ENCODE data around the gene CNPY1. TPM values are rescaled to one million over a fixed set of nuclear protein-coding genes. Genes with fewer than 3 reads are reported as not detected.

The CNPY1 gene
- total RNA-seq, 5 donors from 2014 or later (not counting 1 experiment from before 2014, with no cell fraction given), result not detected

DNA sequence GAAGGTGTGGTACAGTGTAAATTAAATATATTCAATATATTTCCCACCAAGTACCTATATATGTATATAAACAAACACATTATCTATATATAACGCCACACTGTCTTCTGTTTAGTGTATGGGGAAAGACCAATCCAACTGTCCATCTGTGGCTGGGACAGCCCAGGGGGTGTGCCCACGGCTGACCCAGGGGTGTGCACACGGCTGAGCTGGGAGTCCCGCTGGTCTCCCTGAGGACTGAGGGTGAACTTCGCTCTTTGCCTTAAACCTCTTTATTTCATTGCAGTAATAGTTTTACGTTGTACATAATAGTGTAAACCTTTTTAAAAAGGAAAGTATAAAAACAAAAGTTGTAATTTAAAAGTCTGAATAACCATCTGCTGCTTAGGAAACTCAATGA lies 82.2 kb downstream of the CNPY1 start:
- Mint-ChIP-seq H3K4me3 (no peak overlapping the region), H3K27ac (no peak overlapping the region), H3K27me3 (peaks cover 53 to 85% of the 10 kb centered on the region in 2 donors), H3K4me1 (peaks cover 10 to 30% (median 28%) of the 10 kb centered on the region in 3 donors), H3K9me3 (no peaks in the 10 kb centered on the region), H3K36me3 (no peaks in the 10 kb centered on the region)
- WGBS (ENCODE audit: insufficient coverage), result 0% methylated on average over 1 of the region's 6 CpGs
- H3K4me1 ChIP-seq (ENCODE audit: control insufficient read depth in 1 of 2, extremely low read depth in 1 of 2, insufficient read depth in 2 of 2, low read length in 2 of 2), result peaks cover 2 to 39% of the 10 kb centered on the region in 2 experiments
- H3K27ac ChIP-seq (ENCODE audit: low read length), result no peak overlapping the region
- DNase-seq (no peak), ATAC-seq (replicated peaks in 1 of 4) (no peak)
- no peaks in the 10 kb centered on the region for H3K36me3 ChIP-seq (ENCODE audit: control insufficient read depth in 2 of 2, extremely low read depth in 1 of 2, insufficient read depth in 1 of 2, low read length in 1 of 2)
- H3K4me3 ChIP-seq (ENCODE audit: control insufficient read depth in 1 of 2, extremely low read depth in 1 of 2, low read length in 1 of 2), result no peak overlapping the region
- H3K9me3 ChIP-seq, result no peaks in the 10 kb centered on the region
- ChIA-PET CTCF (no interaction called here), POLR2A (no interaction called here)
- H3K27me3 ChIP-seq (replicated peaks in 1 of 2; ENCODE audit: control insufficient read depth in 2 of 2, extremely low read depth in 1 of 2, insufficient read depth in 2 of 2, low read length in 1 of 2), result peaks cover 21 to 94% of the 10 kb centered on the region in 2 experiments

DNA sequence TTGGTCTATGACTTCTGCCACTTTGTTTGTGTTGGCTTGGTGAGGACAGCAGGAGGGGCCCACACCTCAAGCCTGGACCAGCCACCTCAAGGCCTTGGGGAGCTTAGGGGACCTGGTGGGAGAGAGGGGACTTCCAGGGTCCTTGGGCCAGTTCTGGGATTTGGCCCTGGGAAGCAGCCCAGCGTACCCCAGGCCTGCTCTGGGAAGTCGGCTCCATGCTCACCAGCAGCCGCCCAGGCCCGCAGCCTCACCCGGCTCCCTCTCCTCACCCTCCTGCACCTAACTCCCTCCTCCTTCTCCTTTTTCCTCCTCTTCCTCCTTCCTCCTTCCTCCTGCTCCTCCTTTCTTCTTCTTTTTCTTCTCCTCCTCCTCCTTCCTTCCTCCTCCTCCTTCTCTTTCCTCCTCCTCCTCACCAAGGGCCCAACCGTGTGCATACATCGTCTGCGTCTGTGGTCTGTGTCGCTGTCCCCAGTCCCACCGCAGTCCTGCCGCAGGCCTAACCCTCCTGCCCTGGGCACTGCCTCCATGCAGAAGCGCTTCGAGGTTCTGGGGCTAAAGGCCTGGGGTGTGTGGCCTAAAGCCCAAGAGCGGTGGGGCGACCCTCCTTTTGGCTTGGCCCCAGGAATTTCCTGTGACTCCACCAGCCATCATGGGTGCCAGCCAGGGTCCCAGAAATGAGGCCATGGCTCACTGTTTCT lies 83.1 kb downstream of the CNPY1 start:
- ChIA-PET CTCF (interaction anchor here in 1 of 2 donors (0.6 kb wide), 1 partner anchor 138 kb away, joined by 4 read pairs; no protein-coding TSS in a partner anchor), POLR2A (no interaction called here)
- H3K27ac Mint-ChIP-seq, result no peak overlapping the region
- DNase-seq (no peak), ATAC-seq (replicated peaks in 1 of 4) (no peak)
- peaks cover 3 to 40% of the 10 kb centered on the region in 2 experiments for H3K4me1 ChIP-seq (ENCODE audit: control insufficient read depth in 1 of 2, extremely low read depth in 1 of 2, insufficient read depth in 2 of 2, low read length in 2 of 2)
- 20% methylated on average over 14 of the region's 15 CpGs for WGBS (ENCODE audit: insufficient coverage)
- H3K27me3 ChIP-seq (replicated peaks in 1 of 2; ENCODE audit: control insufficient read depth in 2 of 2, extremely low read depth in 1 of 2, insufficient read depth in 2 of 2, low read length in 1 of 2), result peaks cover 23 to 89% of the 10 kb centered on the region in 2 experiments
- H3K4me3 ChIP-seq (ENCODE audit: control insufficient read depth in 1 of 2, extremely low read depth in 1 of 2, low read length in 1 of 2), result no peak overlapping the region
- H3K9me3 Mint-ChIP-seq, result no peaks in the 10 kb centered on the region
- peaks cover 10 to 25% (median 21%) of the 10 kb centered on the region in 3 donors for H3K4me1 Mint-ChIP-seq
- no peaks in the 10 kb centered on the region for H3K36me3 ChIP-seq (ENCODE audit: control insufficient read depth in 2 of 2, extremely low read depth in 1 of 2, insufficient read depth in 1 of 2, low read length in 1 of 2)
- H3K4me3 Mint-ChIP-seq, result no peak overlapping the region
- no peak overlapping the region for H3K27ac ChIP-seq (ENCODE audit: low read length)
- no peaks in the 10 kb centered on the region for H3K9me3 ChIP-seq
- H3K27me3 Mint-ChIP-seq, result peaks cover 45 to 78% of the 10 kb centered on the region in 2 donors
- no peaks in the 10 kb centered on the region for H3K36me3 Mint-ChIP-seq

GRCh38 chr7:155462163-155462735 lies 84.1 kb downstream of the CNPY1 start:
- Mint-ChIP-seq H3K36me3 (no peaks in the 10 kb centered on the region), H3K4me1 (peaks cover 10 to 22% (median 18%) of the 10 kb centered on the region in 3 donors), H3K27me3 (peaks cover 45 to 76% of the 10 kb centered on the region in 2 donors), H3K27ac (peak overlapping the region in 1 of 2 donors; percentile 3), H3K9me3 (no peaks in the 10 kb centered on the region), H3K4me3 (no peak overlapping the region)
- CTCF ChIA-PET, result interaction anchor here in 1 of 2 donors (0.6 kb wide), 1 partner anchor 139 kb away, joined by 4 read pairs; no protein-coding TSS in a partner anchor
- H3K4me3 ChIP-seq (ENCODE audit: control insufficient read depth in 1 of 2, extremely low read depth in 1 of 2, low read length in 1 of 2), result no peak overlapping the region
- WGBS (ENCODE audit: insufficient coverage), result 17% methylated on average over 28 of the region's 33 CpGs
- H3K9me3 ChIP-seq, result no peaks in the 10 kb centered on the region
- H3K36me3 ChIP-seq (ENCODE audit: control insufficient read depth in 2 of 2, extremely low read depth in 1 of 2, insufficient read depth in 1 of 2, low read length in 1 of 2), result no peaks in the 10 kb centered on the region
- peaks cover 22 to 81% of the 10 kb centered on the region in 2 experiments for H3K27me3 ChIP-seq (replicated peaks in 1 of 2; ENCODE audit: control insufficient read depth in 2 of 2, extremely low read depth in 1 of 2, insufficient read depth in 2 of 2, low read length in 1 of 2)
- POLR2A ChIA-PET, result no interaction called here
- ATAC-seq (replicated peaks in 1 of 4), result no peak
- no peak overlapping the region for H3K27ac ChIP-seq (ENCODE audit: low read length)
- DNase-seq, result no peak
- peaks cover 2 to 33% of the 10 kb centered on the region in 2 experiments for H3K4me1 ChIP-seq (ENCODE audit: control insufficient read depth in 1 of 2, extremely low read depth in 1 of 2, insufficient read depth in 2 of 2, low read length in 2 of 2)

DNA sequence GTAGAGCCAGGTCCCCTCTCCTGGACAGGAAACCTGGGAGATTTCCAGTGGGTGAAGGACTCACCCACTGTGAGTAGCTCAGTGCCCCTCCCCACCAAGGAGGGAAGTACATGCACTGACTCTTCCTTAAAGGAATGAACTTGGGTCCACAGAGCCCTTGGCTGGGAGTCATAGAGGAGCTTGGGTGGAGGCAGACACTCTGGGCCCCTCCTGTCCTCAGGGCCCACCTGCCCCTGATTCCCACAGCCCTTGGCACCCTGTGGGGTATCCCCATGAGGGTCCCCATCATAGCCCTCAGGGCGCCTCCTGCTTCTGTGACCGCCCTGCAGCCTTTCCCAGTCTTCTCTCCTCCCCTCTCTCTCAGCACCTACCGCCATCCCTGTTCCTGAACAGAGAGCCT lies 84.7 kb downstream of the CNPY1 start:
- H3K4me3 Mint-ChIP-seq, result no peak overlapping the region
- Histone ChIP-seq H3K4me3 (ENCODE audit: control insufficient read depth in 1 of 2, extremely low read depth in 1 of 2, low read length in 1 of 2) (no peak overlapping the region), H3K9me3 (no peaks in the 10 kb centered on the region), H3K36me3 (ENCODE audit: control insufficient read depth in 2 of 2, extremely low read depth in 1 of 2, insufficient read depth in 1 of 2, low read length in 1 of 2) (no peaks in the 10 kb centered on the region), H3K27me3 (replicated peaks in 1 of 2; ENCODE audit: control insufficient read depth in 2 of 2, extremely low read depth in 1 of 2, insufficient read depth in 2 of 2, low read length in 1 of 2) (peaks cover 24 to 81% of the 10 kb centered on the region in 2 experiments), H3K27ac (ENCODE audit: low read length) (no peak overlapping the region), H3K4me1 (ENCODE audit: control insufficient read depth in 1 of 2, extremely low read depth in 1 of 2, insufficient read depth in 2 of 2, low read length in 2 of 2) (peaks cover 2 to 32% of the 10 kb centered on the region in 2 experiments)
- no peaks in the 10 kb centered on the region for H3K9me3 Mint-ChIP-seq
- ATAC-seq (replicated peaks in 1 of 4) (no peak), DNase-seq (no peak)
- no peaks in the 10 kb centered on the region for H3K36me3 Mint-ChIP-seq
- peaks cover 14 to 24% (median 18%) of the 10 kb centered on the region in 3 donors for H3K4me1 Mint-ChIP-seq
- CTCF ChIA-PET, result no interaction called here
- H3K27ac Mint-ChIP-seq, result no peak overlapping the region
- POLR2A ChIA-PET, result no interaction called here
- WGBS (ENCODE audit: insufficient coverage), result no CpG with 5 or more reads among the region's 3 CpGs
- peaks cover 50 to 77% of the 10 kb centered on the region in 2 donors for H3K27me3 Mint-ChIP-seq

- Histone ChIP-seq H3K27ac (ENCODE audit: low read length) (no peak overlapping the region), H3K36me3 (ENCODE audit: control insufficient read depth in 2 of 2, extremely low read depth in 1 of 2, insufficient read depth in 1 of 2, low read length in 1 of 2) (no peaks in the 10 kb centered on the region), H3K4me3 (ENCODE audit: control insufficient read depth in 1 of 2, extremely low read depth in 1 of 2, low read length in 1 of 2) (no peak overlapping the region), H3K9me3 (no peaks in the 10 kb centered on the region), H3K4me1 (ENCODE audit: control insufficient read depth in 1 of 2, extremely low read depth in 1 of 2, insufficient read depth in 2 of 2, low read length in 2 of 2) (peaks cover 2 to 27% of the 10 kb centered on the region in 2 experiments), H3K27me3 (replicated peaks in 1 of 2; ENCODE audit: control insufficient read depth in 2 of 2, extremely low read depth in 1 of 2, insufficient read depth in 2 of 2, low read length in 1 of 2) (peaks cover 21 to 81% of the 10 kb centered on the region in 2 experiments)
- WGBS (ENCODE audit: insufficient coverage), result 17% methylated on average over 7 of the region's 8 CpGs
- POLR2A ChIA-PET, result no interaction called here
- Mint-ChIP-seq H3K36me3 (no peaks in the 10 kb centered on the region), H3K27me3 (peaks cover 54 to 78% of the 10 kb centered on the region in 2 donors), H3K4me3 (no peak overlapping the region), H3K4me1 (peaks cover 19 to 27% (median 21%) of the 10 kb centered on the region in 3 donors), H3K9me3 (no peaks in the 10 kb centered on the region), H3K27ac (no peak overlapping the region)
- CTCF ChIA-PET, result no interaction called here
- ATAC-seq (replicated peaks in 1 of 4) (no peak), DNase-seq (no peak)
These were observed 85.3 kb downstream of the CNPY1 start for GRCh38 chr7:155460926-155461613.

DNA sequence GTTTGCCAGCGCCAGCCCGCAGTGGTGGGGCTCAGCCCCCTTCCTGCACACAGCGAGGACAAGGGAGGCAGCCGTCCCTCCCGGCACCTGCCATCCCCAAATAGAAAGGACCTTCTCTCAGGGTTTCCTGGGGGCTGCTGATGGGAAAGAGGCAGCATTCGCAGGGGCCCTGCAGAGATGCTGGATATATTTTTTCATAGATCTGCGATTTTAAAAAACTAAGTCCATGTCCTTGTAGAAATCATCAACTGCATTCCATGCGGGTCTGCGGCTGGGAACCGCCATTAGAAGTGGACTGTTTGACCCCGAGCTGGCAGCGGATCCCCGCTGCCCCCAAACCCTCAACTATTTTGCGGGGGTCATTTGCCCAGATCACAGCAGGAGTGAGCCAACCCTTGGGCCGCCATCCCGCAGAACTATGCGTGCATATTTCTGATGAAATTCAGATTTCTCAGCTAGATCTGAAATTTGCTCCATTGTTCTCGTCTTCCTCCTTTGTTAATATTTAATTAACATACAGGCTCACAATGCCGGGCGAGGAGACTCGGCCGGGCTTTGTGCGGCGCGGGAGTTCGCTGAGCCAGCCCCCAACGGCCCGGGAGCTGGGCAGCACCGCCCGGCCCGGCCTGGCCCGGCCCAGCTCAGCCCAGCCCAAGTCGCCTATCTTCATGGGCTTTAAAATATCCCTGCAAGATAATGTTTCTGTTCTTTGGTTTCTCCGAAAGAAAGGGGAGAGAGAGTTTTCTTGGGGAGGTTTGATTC lies 86.5 kb downstream of the CNPY1 start:
- CTCF ChIA-PET, result no interaction called here
- H3K4me1 Mint-ChIP-seq, result peaks cover 19 to 28% (median 24%) of the 10 kb centered on the region in 3 donors
- H3K4me1 ChIP-seq (ENCODE audit: control insufficient read depth in 1 of 2, extremely low read depth in 1 of 2, insufficient read depth in 2 of 2, low read length in 2 of 2), result peaks cover 2 to 18% of the 10 kb centered on the region in 2 experiments
- peaks cover 17 to 81% of the 10 kb centered on the region in 2 experiments for H3K27me3 ChIP-seq (replicated peaks in 1 of 2; ENCODE audit: control insufficient read depth in 2 of 2, extremely low read depth in 1 of 2, insufficient read depth in 2 of 2, low read length in 1 of 2)
- H3K9me3 ChIP-seq, result no peaks in the 10 kb centered on the region
- POLR2A ChIA-PET, result no interaction called here
- no peaks in the 10 kb centered on the region for H3K36me3 Mint-ChIP-seq
- H3K9me3 Mint-ChIP-seq, result no peaks in the 10 kb centered on the region
- H3K27ac ChIP-seq (ENCODE audit: low read length), result no peak overlapping the region
- no peak overlapping the region for H3K27ac Mint-ChIP-seq
- DNase-seq (no peak), ATAC-seq (replicated peaks in 1 of 4) (no peak)
- peak overlapping the region in 2 of 3 donors; percentile 13 to 77 for H3K4me3 Mint-ChIP-seq
- H3K36me3 ChIP-seq (ENCODE audit: control insufficient read depth in 2 of 2, extremely low read depth in 1 of 2, insufficient read depth in 1 of 2, low read length in 1 of 2), result no peaks in the 10 kb centered on the region
- no peak overlapping the region for H3K4me3 ChIP-seq (ENCODE audit: control insufficient read depth in 1 of 2, extremely low read depth in 1 of 2, low read length in 1 of 2)
- 10% methylated on average over 27 of the region's 34 CpGs for WGBS (ENCODE audit: insufficient coverage)
- peaks cover 52 to 77% of the 10 kb centered on the region in 2 donors for H3K27me3 Mint-ChIP-seq
